Measurements from ENCODE around the gene EBP.
A peak's percentile ranks its signal among the peaks of the same experiment; 100 is the strongest.

EBP gene

DNA sequence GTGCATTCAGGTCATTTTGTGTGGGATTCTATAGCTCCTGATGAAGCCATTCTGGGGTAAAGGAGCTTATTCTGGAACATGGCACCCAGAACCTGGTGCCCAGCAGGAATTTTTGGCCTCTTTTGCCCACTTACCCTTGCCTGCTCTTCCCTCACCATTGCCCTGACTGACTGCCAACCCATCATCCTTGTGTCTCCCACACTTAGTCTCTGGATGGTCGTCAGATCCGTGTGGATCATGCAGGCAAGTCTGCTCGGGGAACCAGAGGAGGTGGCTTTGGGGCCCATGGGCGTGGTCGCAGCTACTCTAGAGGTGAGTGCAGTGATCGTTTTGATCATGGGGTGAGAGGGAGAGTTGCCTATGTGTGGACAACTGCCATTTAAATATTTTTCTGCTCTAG lies 54.5 kb downstream of the EBP start:
- no peak overlapping the region for H2BK12ac ChIP-seq (ENCODE audit: low read length)

More for the DNA sequence above, 54.5 kb downstream of the EBP start:
- H3K4me3 ChIP-seq (ENCODE audit: low read depth, low read length): no peak overlapping the region
- H3K36me3 ChIP-seq (ENCODE audit: control insufficient read depth in 1 of 2, insufficient read depth in 2 of 2, low read length in 2 of 2): peaks cover 17 to 31% of the 10 kb centered on the region in 2 experiments
- no peak overlapping the region for H3K27ac ChIP-seq (ENCODE audit: low read depth, low read length)
- no peak overlapping the region for H4K8ac ChIP-seq (ENCODE audit: low read depth, low read length)
- peaks cover 12% of the 10 kb centered on the region for H3K79me1 ChIP-seq (ENCODE audit: low read length)
- no peak for DNase-seq
- no peak overlapping the region for H3K4ac ChIP-seq (ENCODE audit: low read depth, low read length)
- H4K12ac ChIP-seq (ENCODE audit: low read depth, low read length): no peak overlapping the region
- peak overlapping the region; percentile 71 for H3K4me2 ChIP-seq (ENCODE audit: low read length)
- peaks cover 10% of the 10 kb centered on the region for H3K79me2 ChIP-seq (ENCODE audit: control insufficient read depth, insufficient read depth, low read length, poor library complexity)
- no peak overlapping the region for H3K23ac ChIP-seq (ENCODE audit: low read length)
- no peak overlapping the region for H3K9ac ChIP-seq (ENCODE audit: low read length)
- H4K91ac ChIP-seq (ENCODE audit: low read depth, low read length): no peak overlapping the region
- no peaks in the 10 kb centered on the region for H3K9me3 ChIP-seq (ENCODE audit: insufficient read depth, low read depth, low read length)
- no peaks in the 10 kb centered on the region for H3K27me3 ChIP-seq (ENCODE audit: insufficient read depth, low read length)
- H3K14ac ChIP-seq (ENCODE audit: low read length): no peak overlapping the region
- no peak overlapping the region for H2BK5ac ChIP-seq (ENCODE audit: low read depth, low read length, poor library complexity)
- H2BK120ac ChIP-seq (ENCODE audit: insufficient read depth, low read length, poor library complexity): no peak overlapping the region
- no peak overlapping the region for H2AFZ ChIP-seq (ENCODE audit: insufficient read depth, low read length, poor library complexity)
- H3K4me1 ChIP-seq (ENCODE audit: control insufficient read depth in 1 of 2, insufficient read depth in 2 of 2, low read length in 2 of 2): peaks cover 10 to 12% of the 10 kb centered on the region in 2 experiments
- H2AK5ac ChIP-seq (ENCODE audit: low read length): no peak overlapping the region
- WGBS (ENCODE audit: extremely low coverage, insufficient coverage, insufficient read length): no CpG with 5 or more reads among the region's 6 CpGs
- H3K18ac ChIP-seq (ENCODE audit: low read length): no peak overlapping the region

Measured in trophoblast cell (in vitro differentiated cells and primary cell).